Activated CD4-positive, alpha-beta T cell treated with anti-CD3 and anti-CD28 coated beads for 48 hours (primary cell): ENCODE measurements around the gene ASAP3.

Source experiments
- DNase-seq: peaks from one replicate; pipeline ENCODE4 v3.0.0-alpha.2; 2020

Gene ASAP3

DNA sequence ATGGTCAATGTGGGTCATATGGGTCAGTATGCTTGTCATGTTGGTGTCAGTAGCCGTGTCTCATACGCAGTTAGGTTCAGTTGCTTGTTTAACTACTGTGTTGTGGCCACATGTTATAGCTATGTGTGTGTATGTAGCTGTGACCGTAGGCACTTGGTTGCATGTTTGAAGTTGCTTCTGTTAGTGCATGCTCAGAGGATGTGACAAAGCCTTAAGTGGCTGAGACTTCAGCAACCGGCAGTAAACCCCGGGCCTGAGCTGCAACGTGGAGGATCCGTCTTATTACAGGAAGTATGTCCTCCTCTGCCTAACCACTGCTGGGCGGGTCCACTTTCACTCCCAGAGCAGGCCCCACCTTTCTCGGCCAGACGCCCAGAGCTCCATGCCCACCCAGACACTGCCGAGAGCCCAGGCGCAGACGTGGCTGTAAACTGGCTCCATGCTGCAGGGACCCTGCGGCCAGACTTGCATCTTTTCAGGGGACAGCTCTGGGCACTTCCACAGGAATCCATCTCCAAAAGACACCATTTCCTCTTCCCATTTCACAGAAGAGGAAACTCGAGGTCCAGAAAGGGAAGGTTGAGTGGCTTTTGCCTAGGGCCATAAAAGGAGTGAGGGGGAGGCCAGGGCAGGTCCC, 61.6 kb downstream of the ASAP3 start:
- DNase-seq = peak; percentile 56

DNA sequence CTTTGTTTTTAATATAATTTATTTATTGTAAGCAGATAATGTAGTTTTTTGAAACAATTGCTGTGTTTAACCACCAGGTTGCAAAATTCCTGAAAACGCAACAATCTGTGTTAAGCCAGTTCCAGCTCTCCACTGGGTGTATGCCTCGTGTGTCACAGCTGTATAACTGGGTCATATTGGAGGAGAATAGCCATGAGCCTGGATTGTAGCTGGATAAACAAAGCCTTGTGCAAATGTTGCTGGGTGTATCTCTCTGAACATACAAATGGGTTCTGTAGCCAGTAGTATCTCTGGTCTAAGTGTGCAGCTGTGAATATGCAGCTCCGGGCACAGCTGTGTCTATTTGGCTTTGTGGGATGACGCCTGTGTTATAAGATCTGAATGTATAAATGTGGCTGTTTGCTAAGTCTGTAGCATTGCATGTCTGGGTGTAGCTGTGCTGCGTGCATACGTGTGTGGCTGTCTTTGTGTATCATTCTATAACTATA, 62.2 kb downstream of the ASAP3 start:
- no peak for DNase-seq

DNA sequence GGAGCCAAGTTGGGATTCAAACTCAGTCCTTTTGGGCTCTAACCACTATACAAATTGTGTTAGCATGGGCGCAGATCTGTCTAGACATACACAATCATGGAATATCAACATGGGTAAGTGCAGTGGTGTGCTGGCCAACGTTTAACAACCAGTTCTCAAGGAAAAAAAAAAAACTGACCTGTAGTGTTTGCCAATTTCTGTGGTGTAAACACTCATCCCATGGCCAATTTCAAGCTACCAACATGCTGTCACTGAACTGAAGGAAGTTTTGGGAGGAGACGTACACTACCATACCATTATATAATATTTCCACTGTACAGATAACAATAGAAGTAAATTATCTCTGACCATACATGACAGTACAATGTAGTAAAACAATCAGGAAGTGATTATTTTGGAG, 62.6 kb downstream of the ASAP3 start:
- DNase-seq = no peak

DNA sequence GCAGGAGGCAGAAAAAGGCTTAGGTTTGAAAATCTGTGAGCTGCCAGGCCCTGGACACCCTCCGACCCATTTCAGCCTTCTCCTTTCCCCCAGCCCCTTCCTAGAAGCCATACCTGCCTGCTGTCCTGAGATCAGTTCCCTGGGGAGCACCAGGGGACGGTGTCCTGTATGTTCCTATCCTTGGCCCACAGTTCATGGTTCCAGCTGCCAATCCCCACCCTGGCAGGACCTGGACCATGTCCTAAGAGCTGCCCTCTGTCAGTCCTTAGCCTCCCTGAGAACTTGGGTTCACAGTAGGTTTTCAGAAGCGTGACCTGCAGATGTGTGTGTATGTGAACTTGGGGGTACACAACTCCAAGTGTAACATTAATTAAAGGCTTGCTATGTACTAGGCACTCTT, 63.2 kb downstream of the ASAP3 start:
- no peak for DNase-seq

DNA sequence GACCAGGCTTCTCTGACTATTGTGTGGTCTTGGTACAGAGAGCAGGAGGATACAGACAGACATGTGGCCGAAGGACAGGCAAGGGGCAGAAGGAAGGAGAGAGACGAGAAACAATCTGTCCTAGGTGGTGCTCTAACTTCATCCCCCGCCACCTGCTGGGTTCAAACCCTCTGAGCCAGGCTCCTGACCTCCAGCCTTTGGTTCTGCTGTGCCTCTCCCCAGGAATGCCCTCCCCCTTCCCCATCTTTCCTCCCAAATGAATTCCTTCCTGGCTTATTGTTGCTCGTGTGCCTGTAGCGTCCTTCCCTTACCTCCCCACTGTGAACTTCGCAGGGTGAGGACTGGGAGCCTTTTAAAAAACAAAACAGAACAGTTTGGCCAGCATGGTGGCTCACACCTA, 64.8 kb downstream of the ASAP3 start:
- DNase-seq = no peak

DNA sequence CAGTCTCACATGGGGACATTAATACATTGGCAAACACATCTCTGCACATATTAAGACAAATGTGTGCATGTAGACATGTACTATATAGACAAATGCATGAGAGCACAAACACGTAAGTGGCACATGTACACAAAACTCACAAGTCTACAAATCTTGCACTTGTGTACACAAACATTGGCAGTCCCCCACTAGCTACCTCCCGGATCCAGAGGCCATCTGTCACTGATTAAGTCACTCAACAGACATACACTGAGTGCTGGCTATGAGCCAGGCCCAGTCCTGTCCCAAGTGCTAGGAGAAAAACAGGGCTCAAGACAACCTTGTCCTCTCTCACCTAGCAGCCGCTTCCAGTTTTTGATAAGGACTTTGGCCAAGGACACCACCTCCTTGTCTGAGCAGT, 66.4 kb downstream of the ASAP3 start:
- DNase-seq = no peak

DNA sequence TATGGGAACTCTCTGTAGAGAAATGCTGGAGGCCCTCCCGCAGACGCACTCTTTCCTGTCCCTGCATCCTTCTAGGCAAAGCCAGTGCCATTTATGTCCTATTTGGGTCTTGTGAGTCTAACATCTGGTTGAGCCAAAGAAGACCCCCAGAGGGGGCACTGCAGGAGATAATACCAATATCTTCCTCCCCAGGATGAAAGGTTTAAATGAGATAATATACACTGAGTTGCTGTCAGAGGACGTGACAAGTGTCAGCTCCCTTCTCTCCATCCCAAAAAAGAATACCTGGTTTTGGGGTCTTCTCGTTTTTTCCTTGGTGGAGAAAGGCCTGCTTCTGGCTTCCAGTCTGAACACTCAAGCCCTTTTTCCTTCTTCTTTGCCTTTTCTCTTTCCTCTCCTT, 67.0 kb downstream of the ASAP3 start:
- no peak for DNase-seq

DNA sequence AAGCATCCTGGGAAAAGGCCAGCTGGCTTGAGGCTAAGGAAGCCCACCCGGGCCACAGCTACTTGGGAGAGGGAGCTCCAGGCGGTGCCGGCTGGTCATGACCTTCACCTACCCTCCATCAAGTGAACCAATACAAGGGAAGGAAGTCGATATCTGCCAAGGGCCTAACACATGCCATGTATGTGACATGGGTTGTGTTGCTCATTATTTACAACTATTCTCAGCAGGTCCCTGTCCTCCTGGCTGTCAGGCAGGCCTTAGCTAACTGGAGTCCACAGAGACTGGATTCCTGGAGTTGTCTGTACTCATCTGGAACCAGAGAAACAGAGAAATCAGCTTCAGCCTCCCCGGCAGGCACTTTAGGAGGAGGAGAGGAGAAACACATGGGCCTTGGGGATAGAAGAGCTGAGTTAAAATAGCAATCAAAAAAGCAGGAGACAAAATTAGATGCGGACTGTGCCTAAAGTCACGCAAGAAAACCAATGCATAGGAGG, 75.1 kb downstream of the ASAP3 start:
- no peak for DNase-seq

DNA sequence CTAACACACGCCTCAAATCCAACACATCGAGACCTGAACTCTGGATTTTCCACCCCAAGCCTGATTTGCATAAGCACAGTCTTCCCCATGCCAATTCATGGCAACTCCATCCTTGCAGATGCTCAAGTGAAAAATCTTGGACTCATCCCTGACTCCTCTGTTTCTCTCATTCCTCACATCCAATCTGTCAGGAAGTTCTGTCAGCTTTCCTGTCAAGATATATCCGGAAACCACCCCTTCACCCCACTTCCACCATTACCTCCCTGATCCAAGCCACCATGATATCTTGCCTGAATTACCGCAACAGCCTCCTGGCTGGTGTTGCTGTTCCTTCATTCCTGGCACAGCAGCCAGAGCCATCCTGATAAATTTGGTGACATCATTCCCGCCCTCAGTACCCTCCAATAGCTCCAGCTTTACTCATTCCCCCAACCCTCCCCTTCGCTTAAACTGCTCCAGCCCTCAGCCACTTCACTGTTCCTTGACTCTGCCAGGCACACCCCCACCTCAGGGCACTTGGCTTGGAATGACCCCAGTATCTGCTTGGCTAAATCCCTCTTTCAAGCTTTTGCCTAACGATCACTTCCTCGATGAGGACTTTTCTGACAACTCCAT, 76.9 kb downstream of the ASAP3 start:
- no peak for DNase-seq

DNA sequence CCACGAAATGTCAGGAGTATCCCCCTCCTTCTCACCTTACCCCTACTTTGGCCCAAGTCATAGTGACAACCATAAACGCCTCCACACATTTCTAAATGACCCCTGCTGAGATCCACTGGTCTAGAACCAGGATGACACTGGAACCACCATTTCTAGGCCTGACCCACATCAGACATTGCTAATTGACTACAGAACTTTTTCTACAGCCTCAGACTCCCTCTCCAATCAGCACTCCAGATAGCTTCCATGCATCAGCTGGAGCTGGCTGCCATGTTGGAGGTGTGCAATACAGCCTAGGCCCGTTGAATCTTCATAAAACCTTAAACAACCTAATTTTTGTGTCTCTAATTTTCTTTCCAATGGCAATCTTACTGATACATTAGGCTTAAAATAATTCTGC, 78.0 kb downstream of the ASAP3 start:
- no peak for DNase-seq

DNA sequence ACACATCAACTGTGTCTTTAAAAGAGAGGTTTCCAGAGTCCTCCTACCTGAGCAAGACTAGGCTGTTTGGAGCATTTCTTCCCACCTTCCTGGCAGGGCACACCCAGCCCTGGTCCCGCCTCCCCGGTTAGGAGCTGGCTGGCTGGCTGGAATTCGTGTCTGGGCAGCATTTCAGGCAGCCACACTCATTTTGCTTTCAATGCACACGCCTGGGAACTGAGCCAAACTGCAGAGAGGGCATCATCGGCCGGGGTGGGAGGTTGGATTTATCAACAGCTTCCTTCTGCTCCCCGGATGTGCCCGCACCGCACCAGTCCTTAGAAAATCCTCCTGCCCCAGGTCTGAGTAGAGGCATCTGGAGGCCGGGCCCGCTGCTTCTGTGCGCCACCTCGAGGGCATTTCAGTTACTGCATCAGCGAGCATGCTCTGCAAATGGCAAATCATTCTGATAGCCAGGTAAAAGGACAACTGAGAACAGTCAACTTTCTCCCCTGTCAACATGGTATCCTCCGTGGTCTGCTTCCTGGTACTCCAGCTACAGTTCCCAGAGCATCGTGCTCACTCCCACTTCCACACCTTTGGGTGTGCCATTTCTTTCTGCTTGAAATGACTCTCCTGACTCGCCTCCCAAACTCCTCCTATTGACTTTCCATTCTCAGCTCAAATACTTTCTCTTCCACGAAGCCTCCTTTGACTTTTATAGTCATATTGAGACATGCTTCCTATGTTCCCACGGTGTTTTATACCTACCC, 80.1 kb downstream of the ASAP3 start:
- peak; percentile 94 for DNase-seq

DNA sequence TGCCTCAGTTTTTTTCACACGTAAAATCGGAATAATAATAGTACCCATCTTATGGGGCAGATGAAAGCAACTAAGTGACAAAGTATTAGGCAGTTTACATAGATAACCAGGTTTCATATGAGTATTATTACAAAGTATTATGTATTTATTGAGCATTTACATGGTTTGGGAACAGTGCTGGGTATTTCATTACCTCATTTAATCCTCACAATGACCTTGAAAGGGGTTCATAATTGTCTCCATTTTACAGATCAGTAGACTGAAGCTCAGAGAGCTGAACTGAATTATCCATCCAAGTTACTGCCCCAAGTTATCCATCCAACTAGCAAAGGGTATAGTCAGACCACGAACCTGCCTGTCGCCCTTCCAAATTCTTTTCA, 80.6 kb downstream of the ASAP3 start:
- no peak for DNase-seq

DNA sequence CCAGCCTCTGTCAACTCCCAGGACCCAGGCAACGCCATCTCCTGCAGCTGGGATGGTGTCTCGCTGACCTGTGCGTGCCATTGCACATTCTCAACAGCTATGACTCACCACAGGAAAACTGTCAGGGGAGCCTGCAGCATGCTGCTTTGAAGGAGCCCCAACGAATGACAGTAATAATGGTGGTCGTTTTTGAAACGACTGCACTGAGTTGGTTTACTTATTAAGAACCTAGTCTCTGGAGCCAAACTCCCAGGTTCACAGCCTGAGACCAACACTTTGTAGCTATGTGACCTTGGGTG, 81.0 kb downstream of the ASAP3 start:
- DNase-seq = no peak

DNA sequence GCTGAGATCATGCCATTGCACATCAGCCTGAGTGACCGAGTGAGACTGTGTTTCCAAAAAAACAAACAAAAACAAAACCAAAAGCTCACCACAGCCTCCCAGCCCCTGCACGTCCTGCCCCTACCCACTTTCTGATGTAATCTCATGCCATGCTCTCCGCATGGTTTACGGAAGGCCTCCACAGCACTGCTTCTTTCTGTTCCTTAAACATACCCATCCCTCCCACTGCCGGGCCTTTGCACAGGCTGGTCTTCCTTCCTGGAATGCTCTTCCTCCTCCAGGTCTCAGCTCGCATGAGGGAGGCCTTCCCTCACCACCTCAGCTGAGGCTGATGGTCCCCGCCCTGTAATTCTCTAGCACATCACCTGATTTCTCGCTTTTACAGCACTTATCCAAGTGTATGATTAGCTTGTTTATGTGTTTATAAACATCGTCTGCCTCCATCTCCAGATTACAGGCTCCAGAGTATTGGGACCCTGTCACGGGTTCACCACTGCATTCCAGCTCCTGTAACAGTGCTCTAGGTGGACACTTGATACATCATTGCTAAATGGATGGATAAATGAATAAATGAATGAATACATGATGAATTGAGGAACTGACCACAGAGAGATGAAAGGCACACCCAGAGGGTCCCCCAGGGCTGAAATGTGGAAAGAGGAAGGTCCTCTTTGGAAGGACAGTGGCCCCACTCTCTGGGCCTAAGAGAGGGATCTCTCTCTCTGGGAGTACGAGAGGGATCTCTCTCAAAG, 81.5 kb downstream of the ASAP3 start:
- no peak for DNase-seq

DNA sequence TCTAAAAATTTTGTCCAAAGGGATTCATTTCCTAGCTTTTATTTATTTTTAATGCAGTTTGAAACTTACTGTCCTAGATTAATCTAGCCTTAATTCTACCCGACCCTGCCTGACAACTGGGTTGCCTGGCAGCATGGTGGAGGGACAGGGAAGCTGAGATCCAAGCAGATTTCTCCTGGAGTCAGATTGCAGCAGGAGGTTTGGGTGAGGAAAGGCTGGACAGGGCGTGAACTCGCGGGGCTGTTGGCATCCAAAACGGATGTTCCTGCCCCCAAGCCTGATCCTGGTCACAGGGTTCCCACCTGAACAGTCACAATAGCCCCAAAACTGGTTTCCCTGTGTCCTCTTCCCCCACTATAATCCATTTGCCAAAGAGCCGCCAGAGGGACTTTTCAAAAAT, 82.7 kb downstream of the ASAP3 start:
- no peak for DNase-seq

DNA sequence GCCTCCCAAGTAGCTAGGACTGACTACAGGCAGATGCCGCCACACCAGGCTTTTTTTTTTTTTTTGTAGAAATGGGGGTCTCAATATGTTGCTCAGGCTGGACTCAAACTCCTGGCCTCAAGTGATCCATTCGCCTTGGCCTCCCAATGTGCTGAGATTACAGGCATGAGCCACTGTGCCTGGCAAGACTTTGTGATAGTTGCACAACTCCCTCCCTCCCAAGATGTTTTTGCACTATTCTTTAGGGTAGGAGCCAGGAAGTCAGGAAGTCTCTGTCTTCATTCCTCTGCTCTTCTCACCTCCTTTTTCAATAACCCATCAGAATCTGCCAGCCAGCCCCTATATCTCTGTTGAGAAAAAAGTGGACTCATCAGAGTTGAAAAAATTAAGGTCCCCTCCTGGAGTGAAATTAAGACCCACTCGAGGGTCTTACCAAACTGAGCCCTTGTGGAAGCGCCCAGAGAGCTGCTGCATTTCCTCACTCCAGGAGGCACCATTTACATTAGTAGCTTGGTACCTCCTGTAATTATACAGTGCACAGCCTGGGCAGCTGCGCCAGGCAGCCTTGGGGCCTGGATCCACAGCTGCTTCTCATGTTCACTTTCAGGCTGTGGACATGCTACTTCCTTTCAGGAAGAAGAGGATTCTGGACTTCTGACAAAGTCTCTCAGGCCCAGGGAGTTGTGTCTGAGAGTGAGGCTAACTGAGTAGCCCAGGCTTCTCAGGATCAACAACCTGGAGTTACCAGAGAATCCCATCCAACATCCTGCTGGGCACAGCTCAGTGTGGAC, 83.5 kb downstream of the ASAP3 start:
- DNase-seq = no peak

DNA sequence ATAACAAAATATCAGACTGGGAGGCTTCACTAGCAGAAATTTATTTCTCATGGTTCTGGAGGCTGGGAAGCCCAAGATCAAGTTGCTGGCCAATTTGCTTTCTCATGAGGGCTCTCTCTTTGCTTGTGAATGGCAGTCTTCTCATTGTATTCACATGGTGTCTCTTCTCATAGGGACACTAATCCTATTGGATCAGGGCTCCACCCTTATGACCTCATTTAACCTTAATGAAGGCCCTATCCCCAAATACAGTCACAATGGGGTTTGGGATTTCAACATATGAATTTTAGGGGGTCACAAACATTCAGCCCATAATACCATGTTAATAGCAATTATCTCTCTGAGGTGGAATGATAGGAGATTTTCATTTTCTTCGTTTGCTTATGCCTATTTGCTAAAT, 84.8 kb downstream of the ASAP3 start:
- no peak for DNase-seq

DNA sequence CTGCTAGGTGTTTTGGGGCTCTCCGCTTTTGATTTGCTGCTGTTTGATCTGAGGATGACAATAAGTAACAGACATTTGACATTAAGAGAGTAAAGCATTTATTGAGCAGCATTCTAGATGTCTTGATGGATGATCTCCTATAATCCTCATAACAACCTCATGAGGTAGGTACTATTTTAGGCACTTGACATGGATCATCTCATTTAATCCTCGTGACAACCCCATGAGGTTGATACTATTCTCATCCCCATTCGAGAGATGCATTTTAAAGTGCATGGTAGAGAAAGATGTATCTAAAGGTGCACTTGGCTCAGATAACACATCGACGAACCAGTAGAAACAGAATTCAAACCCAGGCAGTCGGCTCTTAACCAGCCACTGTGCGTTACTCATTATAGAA, 86.1 kb downstream of the ASAP3 start:
- DNase-seq = no peak

DNA sequence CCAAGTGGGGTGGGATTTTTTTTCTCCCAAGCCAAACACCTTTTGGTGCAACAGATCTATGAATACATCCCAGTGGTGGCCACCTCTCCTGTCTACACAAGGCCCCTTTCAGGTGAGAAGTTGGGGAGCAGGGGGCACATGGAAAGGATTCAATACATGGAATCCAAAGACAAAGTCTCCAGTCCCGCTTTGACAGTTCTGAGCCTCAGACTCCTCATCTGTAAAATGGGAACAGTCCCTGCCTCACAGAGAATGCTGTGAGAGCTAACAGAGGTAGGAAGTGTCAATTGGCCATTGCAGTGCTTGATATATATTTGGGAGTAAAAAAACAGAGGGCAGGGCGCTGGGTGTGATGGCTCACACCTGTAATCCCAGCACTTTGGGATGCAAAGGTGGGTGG, 87.6 kb downstream of the ASAP3 start:
- DNase-seq = no peak

DNA sequence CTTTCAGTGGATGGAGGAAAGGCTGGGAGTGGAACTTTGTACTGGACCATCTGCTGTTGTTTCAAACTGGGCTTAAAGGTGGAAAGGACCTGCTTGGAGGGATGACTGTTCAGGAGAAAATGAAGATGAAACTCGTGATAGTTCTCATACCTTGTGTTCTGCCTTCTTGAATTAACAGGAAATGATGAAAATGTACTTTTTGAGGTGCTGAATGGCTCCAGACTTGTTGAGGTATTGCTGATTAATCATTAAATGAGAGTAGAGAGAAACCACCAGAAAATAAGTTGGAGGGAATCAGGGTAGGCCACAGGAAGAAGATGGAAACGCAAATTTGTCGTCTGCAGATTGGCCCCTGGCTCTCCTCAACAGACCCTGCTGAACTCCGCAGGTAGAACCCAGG, 88.1 kb downstream of the ASAP3 start:
- DNase-seq = no peak

DNA sequence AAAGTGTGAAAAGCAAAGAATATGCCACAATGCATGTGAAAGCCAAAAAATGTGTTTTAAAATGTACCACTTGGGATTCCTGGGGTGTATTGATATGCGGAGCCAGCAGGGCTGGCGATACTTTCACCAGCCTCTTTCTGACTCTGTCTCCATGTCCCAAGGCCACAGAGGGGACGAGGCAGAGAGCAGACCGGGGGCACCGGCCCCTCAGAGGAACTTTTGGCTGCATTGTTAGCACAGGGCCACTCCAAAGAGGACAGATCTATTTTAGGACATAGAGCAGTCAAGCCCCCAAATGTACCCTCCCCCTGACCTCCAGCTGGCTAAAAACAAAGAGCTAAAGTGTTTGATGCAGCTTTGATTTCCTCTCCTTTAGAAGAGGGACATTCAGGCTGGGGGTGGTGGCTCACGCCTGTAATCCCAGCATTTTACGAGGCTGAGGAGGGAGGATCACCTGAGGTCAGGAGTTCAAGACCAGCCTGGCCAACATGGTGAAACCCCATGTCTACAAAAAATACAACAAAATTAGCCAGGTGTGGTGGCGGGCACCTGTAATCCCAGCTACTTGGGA, 88.7 kb downstream of the ASAP3 start:
- no peak for DNase-seq

DNA sequence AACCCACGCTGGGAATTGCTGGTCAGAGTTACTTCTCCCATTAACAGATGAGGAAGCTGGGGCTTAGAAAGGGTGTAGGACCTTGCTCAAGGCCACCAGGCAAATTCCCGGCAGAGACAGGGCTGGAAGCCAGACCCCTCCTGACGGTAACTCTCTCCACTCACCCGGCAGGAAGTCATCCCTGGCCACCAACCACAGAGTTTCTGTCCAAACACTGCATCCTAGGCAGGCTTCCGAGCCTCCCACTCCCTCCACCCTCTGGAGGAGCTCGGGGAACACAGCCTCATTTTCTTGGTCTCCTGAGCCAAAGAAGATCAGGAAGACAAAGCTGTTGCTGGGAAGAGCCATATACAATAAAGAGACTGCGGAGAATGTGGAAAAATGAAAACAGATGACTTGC, 89.3 kb downstream of the ASAP3 start:
- DNase-seq = no peak

DNA sequence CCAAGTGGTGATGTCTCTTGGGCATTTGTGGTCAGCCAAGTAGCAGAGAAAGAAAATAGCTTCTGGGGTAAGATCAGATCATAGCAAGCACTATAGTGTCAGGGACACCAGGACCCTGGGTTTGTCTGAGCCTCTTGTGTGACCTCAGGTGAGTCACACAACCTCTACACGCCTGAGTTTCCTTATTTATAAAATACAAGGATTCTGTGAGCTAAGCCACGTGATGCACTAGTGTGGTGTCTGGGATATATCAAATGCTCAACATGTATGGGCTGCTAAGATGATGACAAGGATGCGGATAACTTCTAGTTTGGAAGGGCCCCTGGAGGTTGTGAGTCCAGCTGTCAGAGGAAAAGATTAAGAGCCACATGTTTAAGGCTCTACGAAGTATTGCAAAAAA, 89.8 kb downstream of the ASAP3 start:
- no peak for DNase-seq
